ENCODE measurements around the gene CEP97. TPM values are rescaled to one million over a fixed set of nuclear protein-coding genes. Genes with fewer than 3 reads are reported as not detected.
A peak's percentile ranks its signal among the peaks of the same experiment; 100 is the strongest.

The CEP97 gene
- total and polyA plus RNA-seq, 9 of the 15 experiments (the other 6 are each of a cell fraction or from before 2014, with no cell fraction given): 2.0 to 10.1 (median 4.3) TPM

GRCh38 chr3:101722394-101723173 lies 1.8 kb upstream of the CEP97 start (continued):
- TF ChIP-seq, protein P1, sequence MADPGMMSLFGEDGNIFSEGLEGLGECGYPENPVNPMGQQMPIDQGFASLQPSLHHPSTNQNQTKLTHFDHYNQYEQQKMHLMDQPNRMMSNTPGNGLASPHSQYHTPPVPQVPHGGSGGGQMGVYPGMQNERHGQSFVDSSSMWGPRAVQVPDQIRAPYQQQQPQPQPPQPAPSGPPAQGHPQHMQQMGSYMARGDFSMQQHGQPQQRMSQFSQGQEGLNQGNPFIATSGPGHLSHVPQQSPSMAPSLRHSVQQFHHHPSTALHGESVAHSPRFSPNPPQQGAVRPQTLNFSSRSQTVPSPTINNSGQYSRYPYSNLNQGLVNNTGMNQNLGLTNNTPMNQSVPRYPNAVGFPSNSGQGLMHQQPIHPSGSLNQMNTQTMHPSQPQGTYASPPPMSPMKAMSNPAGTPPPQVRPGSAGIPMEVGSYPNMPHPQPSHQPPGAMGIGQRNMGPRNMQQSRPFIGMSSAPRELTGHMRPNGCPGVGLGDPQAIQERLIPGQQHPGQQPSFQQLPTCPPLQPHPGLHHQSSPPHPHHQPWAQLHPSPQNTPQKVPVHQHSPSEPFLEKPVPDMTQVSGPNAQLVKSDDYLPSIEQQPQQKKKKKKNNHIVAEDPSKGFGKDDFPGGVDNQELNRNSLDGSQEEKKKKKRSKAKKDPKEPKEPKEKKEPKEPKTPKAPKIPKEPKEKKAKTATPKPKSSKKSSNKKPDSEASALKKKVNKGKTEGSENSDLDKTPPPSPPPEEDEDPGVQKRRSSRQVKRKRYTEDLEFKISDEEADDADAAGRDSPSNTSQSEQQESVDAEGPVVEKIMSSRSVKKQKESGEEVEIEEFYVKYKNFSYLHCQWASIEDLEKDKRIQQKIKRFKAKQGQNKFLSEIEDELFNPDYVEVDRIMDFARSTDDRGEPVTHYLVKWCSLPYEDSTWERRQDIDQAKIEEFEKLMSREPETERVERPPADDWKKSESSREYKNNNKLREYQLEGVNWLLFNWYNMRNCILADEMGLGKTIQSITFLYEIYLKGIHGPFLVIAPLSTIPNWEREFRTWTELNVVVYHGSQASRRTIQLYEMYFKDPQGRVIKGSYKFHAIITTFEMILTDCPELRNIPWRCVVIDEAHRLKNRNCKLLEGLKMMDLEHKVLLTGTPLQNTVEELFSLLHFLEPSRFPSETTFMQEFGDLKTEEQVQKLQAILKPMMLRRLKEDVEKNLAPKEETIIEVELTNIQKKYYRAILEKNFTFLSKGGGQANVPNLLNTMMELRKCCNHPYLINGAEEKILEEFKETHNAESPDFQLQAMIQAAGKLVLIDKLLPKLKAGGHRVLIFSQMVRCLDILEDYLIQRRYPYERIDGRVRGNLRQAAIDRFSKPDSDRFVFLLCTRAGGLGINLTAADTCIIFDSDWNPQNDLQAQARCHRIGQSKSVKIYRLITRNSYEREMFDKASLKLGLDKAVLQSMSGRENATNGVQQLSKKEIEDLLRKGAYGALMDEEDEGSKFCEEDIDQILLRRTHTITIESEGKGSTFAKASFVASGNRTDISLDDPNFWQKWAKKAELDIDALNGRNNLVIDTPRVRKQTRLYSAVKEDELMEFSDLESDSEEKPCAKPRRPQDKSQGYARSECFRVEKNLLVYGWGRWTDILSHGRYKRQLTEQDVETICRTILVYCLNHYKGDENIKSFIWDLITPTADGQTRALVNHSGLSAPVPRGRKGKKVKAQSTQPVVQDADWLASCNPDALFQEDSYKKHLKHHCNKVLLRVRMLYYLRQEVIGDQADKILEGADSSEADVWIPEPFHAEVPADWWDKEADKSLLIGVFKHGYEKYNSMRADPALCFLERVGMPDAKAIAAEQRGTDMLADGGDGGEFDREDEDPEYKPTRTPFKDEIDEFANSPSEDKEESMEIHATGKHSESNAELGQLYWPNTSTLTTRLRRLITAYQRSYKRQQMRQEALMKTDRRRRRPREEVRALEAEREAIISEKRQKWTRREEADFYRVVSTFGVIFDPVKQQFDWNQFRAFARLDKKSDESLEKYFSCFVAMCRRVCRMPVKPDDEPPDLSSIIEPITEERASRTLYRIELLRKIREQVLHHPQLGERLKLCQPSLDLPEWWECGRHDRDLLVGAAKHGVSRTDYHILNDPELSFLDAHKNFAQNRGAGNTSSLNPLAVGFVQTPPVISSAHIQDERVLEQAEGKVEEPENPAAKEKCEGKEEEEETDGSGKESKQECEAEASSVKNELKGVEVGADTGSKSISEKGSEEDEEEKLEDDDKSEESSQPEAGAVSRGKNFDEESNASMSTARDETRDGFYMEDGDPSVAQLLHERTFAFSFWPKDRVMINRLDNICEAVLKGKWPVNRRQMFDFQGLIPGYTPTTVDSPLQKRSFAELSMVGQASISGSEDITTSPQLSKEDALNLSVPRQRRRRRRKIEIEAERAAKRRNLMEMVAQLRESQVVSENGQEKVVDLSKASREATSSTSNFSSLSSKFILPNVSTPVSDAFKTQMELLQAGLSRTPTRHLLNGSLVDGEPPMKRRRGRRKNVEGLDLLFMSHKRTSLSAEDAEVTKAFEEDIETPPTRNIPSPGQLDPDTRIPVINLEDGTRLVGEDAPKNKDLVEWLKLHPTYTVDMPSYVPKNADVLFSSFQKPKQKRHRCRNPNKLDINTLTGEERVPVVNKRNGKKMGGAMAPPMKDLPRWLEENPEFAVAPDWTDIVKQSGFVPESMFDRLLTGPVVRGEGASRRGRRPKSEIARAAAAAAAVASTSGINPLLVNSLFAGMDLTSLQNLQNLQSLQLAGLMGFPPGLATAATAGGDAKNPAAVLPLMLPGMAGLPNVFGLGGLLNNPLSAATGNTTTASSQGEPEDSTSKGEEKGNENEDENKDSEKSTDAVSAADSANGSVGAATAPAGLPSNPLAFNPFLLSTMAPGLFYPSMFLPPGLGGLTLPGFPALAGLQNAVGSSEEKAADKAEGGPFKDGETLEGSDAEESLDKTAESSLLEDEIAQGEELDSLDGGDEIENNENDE (IDR thresholded peaks at IDR 0.05; ENCODE audit: low read depth, low read length): no peak
- peak; percentile 24 for TF ChIP-seq RBM25 (IDR thresholded peaks at IDR 0.05; ENCODE audit: low read depth, low read length, severe bottlenecking)
- TF ChIP-seq SRSF7 (optimal IDR thresholded peaks at IDR 0.05; ENCODE audit: low read depth, low read length): no peak
- no peak for TF ChIP-seq SUPT5H (IDR thresholded peaks at IDR 0.05)
- no peak for TF ChIP-seq VEZF1 (CRISPR knock-in tag; IDR thresholded peaks at IDR 0.05)
- TF ChIP-seq HMGN3 (IDR thresholded peaks at IDR 0.05; ENCODE audit: borderline replicate concordance, extremely low read depth, insufficient read length, low read depth, low read length): no peak
- TF ChIP-seq ESRRA (IDR thresholded peaks at IDR 0.05; ENCODE audit: borderline replicate concordance, low read depth): no peak

Data from K562 (cell line).